HG03342 (cell line): ENCODE results near the gene TTC21B.
A peak's percentile ranks its signal among the peaks of the same experiment; 100 is the strongest.
"Not testable (repeated sequence)": the region's sequence is repeated elsewhere in the genome, so short reads cannot be mapped to it uniquely, and the experiment has no call there.

Source experiments
- ATAC-seq: cut with Tn5 transposase; IDR thresholded peaks from one replicate; pipeline ENCODE4 v1.9.1; 2021; ENCODE audit warnings: mild to moderate bottlenecking, moderate library complexity; ENCODE audit not compliant: unreplicated experiment

The TTC21B gene

DNA sequence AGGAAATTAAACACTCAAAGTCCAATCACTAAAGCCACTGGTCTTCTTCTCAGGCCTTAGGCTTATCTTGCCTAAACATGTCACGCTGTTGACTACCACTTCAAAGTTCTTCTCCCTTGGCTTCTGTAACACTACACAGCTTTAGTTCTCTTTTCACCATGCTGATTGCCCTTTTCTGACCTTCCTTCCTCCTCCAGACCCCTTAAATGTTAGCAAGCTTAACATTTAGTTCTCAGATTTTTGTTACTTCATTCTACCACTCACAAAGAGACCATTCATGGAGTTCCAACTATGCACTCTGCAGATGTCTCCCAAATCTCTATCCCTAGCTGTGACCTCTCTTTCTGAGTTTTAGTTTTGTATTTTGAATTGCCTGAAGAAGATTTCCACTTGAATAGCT lies 64.4 kb downstream of the TTC21B start:
- no peak for ATAC-seq

DNA sequence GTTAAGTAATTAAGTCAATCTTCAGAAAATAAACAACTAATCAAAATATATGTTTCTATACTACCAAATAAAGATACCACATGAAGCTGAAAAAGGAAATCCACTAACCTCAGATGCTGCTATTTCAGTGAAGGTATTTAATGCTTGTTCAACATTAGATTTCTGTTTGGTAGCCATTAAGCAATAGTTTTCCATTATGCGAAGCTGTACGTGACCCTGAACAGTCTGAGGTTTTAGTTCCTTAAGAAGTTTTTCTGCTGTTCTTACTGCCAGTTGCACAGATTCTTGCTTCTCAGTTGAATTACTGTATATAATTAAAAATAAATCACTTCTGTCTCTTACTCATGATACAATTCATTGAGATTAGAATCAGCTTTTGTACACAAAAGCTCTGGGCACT lies 65.4 kb downstream of the TTC21B start:
- ATAC-seq, result no peak

DNA sequence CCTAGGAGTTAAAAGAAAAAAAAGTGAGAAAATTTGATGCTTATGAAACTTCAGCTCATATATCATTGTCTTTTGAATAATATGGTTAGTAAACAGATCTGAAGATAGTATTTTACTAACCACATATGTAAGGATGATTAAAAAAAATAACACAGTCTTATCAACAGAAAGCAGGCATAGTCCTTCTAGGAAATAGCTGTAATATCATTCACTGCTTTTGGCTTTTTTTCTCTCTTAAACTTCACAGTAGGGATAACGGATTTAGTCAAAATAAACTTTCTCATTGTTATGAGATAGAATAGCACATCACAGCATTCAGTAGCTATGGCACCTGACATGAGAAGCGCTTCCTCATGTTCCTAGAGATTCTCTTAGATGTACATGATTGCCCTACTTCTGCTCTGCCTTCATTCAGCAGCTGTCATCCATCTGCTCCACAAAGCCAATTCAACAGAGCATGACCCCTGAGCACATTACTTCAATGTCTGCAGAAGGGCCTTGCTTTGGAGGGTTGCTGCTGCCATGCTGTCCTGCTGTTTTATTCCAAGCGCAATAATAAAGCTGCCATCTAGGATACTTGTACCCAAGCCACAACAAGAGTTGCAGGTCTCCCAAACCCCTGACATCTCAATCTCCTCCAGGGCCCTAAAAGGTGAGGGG lies 67.0 kb downstream of the TTC21B start:
- no peak for ATAC-seq

DNA sequence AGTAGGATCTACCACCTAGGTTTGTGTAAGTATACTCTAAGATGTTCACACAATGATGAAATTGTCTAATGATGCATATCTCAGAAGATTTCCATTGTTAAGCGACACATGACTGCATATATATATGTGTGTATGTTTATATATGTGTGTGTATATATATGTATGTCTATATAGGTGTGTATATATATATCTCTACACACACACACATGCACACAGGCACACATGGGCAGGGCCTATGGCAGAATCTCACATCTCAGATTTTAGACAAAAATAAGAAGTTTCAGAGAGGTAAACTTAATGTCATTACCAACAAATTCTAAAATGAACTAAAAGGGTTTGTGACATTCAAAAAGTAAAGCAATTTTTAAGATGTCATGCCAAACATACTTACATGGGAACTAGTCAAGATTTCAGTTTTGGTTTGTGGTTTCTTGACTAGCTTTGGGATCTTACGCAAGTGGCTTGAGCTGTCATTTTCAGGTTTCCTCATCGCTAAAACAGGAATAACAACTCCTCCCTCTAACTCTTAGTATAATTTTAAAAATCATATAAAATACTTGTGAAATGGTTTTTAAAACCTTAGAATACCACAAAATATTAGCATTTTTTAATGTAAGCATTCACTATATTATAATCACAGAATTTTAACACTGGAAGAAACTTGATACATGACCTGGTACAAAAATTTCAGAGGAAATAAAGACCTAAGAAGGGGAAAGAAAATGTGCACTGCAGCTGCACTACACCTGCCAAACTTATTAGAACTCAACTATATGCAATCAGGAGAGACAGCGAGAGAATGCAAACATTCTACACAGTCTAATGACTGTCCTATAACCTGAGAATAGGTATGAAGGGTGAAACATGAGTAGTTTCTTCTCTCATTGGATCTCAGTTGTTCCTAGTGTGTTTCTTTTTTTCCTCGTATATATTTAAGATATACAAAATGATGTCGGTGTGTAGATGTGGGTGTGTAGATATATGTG lies 75.7 kb downstream of the TTC21B start:
- peak; percentile 45 for ATAC-seq

DNA sequence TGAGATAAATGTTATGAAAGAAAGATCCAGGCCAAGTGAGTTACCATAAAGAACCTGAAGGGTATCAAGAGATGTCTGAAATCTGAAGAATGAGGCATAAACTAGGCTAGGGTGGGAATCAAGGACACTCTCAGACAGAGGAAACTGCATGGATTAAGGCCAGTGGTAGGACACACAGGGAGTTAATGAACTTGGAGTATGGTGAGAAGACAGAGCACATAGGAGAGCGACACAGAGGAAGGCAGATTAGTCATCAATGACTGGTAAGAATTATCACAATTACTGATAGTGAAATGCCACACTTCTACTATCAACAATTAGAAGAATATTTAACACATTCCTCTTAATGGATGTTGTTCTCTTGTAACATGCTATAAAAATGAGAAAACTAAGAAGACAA lies 76.9 kb downstream of the TTC21B start:
- no peak for ATAC-seq

DNA sequence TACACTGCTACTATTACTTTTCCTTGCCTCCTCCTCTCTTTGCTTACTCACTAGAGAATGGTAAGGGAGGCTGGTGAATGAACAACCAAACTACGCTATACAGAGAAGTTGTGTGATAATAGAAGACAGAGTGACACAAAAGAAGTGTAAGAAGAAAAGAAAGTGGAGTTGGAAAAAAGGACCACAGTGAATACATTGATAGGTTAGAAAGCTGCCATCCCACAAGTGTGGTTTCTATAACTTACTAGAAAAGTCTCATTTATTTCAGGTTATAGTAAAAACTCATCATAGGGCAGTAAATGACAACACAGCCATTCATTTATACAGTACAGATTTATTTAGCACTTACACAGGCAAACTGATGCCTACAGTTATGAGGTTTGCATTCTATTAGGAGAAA lies 77.3 kb downstream of the TTC21B start:
- ATAC-seq, result no peak

DNA sequence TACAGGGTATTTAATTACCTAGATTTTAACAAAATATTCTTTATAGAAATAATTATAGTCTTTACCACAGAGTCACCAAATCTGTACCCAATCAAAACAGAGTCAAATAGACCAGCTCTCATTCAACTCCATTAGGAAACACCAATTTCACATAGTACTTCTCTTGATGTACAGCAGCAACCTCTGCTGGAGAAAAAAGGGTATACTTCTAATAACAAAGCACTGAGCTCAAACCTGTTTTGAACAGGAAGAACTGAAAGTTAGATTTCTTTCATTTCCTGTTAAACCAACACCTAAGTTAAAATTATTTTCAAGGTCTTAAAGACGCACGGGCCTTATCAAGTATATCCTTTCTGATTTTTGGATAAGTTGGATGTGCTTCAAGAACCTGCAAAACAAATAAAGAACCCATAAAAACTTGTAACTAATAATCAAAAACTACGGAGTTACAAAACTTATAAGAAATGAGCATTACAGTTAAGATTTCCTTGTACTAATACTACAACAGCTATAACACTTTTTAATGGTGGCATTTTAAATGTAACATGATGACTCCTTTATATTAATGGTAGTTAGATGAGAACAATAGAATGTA lies 79.0 kb downstream of the TTC21B start:
- peak; percentile 94 for ATAC-seq

DNA sequence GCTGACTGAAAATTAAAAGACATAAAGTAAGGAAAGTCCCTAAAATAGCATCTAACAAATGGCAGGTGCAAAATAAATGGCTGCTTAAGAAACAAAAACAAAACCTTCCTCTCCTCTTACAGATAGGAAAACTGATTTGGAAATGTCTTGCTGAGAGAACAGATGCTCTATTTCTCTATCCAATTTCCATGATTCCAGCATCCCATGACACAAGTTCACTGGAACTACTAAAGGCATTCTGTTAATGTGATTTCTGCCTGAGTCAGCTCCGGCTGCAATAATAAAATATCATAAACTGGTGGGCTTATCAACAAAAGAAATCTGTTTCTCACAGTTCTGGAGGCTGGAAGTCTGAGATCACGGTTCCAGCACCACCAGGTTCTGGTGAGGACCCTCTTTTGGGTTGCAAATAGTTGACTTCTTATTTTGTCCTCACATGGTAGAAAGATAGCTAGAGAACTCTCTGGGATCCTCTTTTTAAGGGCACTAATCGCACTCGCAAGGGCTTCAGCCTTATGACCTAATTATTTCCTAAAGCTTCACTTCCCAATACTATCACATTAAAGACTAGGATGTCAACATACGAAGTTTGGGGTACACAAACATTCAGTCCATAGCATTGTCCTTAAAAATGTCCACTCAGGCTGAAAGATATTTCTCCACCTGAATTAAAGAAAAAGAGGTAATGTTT lies 81.3 kb downstream of the TTC21B start:
- no peak for ATAC-seq

DNA sequence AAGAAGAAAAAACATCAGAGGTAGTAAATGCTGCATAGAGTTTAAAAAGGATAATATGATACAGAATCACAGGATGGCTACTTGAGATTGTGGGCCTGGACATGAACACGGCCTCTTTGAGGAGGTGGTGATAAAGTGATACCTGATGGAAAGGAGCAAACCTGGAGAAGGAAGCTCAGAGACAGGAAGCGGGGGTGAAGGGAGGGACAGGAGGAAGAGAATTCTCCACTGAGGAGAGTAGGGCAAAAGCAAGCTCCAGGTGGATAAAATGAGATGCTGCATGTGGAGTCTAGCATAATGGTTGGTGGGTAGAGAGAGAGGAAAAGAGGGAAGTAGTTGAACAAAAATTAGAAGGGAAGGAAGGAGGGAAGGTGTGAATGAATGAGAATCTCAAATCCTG lies 82.6 kb downstream of the TTC21B start:
- no peak for ATAC-seq

DNA sequence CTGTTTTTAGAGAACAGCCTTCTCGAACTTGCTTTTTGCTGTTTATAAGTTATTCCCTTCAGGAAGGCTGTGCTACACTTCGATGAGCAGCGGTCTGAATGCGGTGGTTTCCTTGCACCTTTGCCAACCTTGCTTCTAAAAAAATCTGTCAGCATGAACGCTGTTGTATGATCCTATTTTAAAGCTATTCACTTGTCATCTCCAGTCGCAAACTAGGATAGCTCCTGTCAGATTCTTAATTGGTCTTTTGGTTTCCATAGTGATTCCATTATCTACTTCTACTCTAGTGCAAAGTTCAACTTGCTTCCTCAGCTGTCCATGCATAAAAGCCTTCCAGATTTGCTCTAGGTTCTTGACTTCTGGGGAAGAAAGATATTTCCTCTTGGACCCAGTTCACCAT lies 83.2 kb downstream of the TTC21B start:
- no peak for ATAC-seq

DNA sequence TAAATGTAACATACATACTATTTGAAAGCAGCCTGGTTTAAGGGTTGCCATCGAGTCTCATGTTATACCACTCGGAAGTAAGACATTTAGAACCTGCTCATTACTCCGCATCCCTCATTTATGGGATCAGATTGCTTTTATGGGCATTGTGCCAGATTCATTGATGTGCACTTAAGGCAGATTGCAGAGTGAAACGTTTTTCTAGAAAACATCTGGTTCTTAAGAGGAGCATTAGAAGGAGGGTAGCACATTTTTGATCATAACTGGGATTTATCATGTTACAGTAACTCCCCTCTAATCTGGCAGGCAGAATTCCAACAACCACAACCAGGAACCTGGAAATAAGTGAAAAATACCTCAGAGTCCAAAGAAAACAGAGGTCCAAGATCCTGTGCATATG lies 85.4 kb downstream of the TTC21B start:
- no peak for ATAC-seq

DNA sequence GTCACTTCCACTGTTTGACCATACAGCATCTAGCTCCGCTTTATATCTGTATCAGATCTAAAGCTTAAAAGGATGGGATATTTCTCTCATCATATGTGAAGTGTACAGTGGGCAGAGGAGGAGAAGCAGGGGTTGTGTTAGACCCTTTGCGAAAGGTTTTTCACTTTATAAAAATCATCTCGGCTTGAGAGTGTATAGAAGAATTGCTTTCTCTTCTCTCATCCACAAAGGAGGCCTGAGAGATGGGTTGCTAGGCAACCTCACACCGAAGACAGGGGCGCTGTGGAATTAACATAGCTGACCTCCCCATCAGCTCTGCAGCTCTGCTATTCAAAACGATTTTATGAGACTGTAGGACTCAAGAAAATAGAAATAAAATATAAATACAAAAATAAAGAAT lies 89.3 kb downstream of the TTC21B start:
- ATAC-seq, result no peak

DNA sequence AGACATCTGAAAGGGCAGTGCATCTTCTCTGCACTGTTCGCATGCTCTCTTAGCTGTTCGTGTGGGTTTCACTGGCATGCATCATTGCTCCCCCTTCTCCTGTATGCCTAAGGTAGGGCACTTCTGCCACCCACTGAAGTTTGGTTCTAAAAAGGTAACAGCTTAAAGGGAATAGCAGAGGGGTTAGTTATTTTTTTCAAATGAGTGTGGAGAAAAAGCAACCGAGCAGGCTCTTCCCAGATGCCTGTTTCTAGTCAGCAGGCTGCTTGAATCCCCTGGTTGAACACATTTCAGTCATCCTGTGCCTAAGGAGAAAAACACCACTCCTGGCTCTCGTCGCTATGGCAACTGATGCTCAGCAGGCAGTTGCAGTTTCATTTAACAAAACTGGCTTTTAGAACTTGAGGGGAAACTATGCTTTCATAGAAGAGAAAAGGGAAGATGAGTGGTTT lies 89.7 kb downstream of the TTC21B start:
- ATAC-seq, result peak; percentile 70

DNA sequence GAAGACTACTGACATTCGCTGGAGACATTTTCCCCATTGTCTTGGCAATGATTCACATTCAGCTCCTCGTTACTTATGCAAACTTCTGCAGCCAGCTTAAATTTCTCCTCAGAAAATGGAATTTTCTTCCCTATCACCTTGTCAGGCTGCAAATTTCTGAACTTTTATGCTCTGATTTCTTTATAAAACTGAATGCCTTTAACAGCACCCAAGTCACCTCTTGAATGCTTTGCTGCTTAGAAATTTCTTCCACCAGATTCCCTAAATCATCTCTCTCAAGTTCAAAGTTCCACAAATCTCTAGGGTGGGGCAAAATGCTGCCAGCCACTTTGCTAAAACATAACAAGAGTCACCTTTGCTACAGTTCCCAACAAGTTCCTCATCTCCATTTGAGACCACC lies 92.5 kb downstream of the TTC21B start:
- ATAC-seq, result not testable (repeated sequence)

DNA sequence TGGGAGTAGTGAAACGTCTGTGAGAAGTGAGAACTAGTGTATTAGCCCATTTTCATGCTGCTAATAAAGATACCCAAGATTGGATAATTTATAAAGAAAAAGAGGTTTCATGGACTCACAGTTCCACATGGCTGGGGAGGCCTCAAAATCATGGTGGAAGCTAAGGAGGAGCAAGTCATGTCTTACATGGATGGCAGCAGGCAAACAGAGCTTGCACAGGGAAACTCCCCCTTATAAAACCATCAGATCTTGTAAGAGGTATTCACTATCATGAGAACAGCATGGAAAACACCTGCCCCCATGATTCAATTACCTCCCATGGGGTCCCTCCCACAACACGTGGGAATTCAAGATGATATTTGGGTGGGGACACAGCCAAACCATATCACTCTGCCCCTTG lies 93.9 kb downstream of the TTC21B start:
- ATAC-seq, result not testable (repeated sequence)

DNA sequence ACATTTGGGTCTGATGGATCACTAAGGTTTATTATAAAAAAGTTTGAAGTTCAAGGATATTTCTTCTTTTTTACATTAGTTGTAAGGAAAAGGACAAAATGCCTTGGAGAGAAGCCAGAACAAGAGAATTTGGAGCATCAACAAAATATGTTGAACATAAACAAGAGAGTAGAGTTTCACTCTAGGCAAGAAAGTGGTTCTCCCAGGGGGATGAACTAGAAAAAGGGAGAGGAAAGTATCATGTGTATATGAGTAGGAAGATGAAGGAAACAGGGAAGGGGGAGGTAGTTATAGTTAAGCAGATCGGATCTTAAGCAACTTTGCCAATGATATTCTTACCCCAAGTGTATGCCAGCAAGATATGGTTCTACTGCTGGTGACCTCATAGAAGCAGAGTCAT lies 95.7 kb downstream of the TTC21B start:
- no peak for ATAC-seq

DNA sequence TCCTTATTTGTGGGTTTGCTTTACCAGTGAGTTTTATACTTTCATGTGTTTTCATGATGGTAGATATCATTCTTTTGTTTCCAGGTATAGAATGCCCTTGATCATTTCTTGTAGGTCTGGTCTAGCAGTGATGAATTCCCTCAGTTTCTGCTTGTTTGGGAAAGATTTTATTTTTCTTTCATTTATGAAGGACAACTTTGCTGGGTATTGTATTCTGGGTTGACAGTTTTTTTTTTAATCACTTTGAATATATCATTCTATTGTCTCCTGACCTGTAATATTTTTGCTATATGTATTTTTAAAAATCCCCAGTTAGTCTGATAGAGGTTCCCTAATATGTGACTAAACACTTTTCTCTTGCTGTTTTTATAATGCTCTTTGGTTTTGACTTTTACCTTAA lies 101.2 kb downstream of the TTC21B start:
- no peak for ATAC-seq

DNA sequence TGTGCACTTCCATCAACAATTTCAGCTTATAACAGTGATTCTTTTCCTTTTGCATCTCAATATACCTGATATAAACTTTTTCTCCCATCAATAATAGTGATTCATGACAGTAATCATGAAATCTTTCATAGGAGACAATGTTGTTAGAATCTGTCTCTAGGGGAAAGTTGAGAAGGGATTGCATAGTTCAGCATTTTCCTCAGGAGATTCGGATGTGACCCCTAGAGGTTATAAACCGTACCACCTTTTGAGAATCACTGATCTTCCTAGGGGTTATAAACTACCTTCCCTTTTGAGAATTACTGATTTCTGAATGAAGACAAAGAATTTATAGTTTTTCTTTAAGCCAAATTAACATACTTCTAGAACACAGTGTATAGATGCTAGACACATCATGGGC lies 106.6 kb downstream of the TTC21B start:
- ATAC-seq, result no peak

DNA sequence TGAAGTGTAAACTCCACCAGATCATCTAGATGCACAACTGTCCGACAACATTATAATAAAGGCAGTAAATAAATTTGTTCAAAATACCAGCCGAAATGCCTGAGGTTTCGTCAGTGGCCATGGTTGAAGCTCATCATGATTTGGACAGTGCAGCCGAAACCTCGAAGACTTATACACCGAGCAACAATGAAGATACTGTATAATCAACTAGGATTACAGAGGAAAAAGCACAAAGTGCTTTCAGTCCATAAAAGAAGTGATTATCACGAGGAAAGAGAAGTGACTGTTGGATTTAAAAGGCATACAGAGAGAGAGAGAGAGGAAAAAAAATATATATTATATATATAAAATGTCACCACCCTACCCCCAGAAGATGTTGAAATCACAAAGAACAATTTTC lies 107.5 kb downstream of the TTC21B start:
- ATAC-seq, result no peak

DNA sequence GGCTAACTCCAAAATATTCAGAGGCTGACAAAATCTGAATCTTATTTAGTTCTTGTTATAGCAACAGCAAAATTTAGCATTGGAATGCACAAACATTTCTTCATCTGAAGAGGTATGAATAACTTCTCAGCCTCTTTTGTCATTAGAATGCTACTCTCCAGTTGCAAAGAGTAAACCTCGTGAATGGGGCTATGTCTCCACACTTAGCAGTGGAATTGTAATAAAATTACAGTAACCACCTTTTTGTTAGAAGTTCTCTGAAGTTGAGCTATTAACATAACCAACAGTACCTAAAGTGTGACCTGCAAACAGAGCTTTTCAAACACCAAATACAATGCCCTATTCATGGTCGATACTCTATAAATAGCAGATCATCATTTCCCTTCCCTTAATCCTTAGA lies 109.4 kb downstream of the TTC21B start:
- no peak for ATAC-seq

DNA sequence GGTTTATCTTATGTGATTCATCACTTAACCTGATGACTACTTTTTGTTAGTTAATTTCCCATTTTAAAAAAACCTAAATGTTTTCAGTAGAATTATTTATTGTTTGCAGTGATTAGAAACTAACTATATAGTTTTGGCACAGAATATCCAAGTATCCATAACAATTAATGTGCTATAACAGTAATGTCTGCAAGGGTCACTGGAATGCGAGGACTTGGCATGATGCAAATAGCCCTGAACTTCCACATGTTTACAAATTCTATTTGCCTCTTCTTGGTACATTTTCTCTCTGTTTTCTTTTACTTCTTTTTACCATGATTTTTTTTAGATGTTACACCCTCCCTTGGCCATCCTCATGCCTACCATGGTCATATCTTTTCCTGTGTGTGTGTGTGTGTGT lies 110.2 kb downstream of the TTC21B start:
- ATAC-seq, result no peak
